ENCODE results near the gene TSC22D1.
"Not testable (repeated sequence)": the region's sequence is repeated elsewhere in the genome, so short reads cannot be mapped to it uniquely, and the experiment has no call there.

Gene TSC22D1

GRCh38 chr13:44578067-44578400 lies 1.9 kb upstream of the TSC22D1 start:
- Mint-ChIP-seq H3K9me3 (no peaks in the 10 kb centered on the region), H3K27me3 (peaks cover 2% of the 10 kb centered on the region), H3K36me3 (ENCODE audit: low read depth) (peaks cover 10% of the 10 kb centered on the region), H3K4me1 (ENCODE audit: low read depth) (peaks cover 36% of the 10 kb centered on the region), H3K4me3 (peak overlapping the region; percentile 87), H3K27ac (peak overlapping the region; percentile 81)
- DNase-seq: no peak

- peak overlapping the region; percentile 93 for H3K27ac Mint-ChIP-seq
- no peaks in the 10 kb centered on the region for H3K9me3 Mint-ChIP-seq
- H3K27me3 Mint-ChIP-seq: peaks cover 2% of the 10 kb centered on the region
- peak; percentile 96 for DNase-seq
- H3K4me1 Mint-ChIP-seq (ENCODE audit: low read depth): peaks cover 41% of the 10 kb centered on the region
- peaks cover 10% of the 10 kb centered on the region for H3K36me3 Mint-ChIP-seq (ENCODE audit: low read depth)
- peak overlapping the region; percentile 87 for H3K4me3 Mint-ChIP-seq
Measured at GRCh38 chr13:44577236-44578066, 1.3 kb upstream of the TSC22D1 start.

- no peak for DNase-seq
- no peaks in the 10 kb centered on the region for H3K9me3 Mint-ChIP-seq
- peaks cover 2% of the 10 kb centered on the region for H3K27me3 Mint-ChIP-seq
- peak overlapping the region; percentile 88 for H3K4me3 Mint-ChIP-seq
- peak overlapping the region; percentile 93 for H3K27ac Mint-ChIP-seq
- H3K4me1 Mint-ChIP-seq (ENCODE audit: low read depth): peaks cover 47% of the 10 kb centered on the region
- peaks cover 10% of the 10 kb centered on the region for H3K36me3 Mint-ChIP-seq (ENCODE audit: low read depth)
Measured at GRCh38 chr13:44576351-44577235, 463 bp upstream of the TSC22D1 start.

GRCh38 chr13:44575035-44575434 lies 1.1 kb downstream of the TSC22D1 start:
- Mint-ChIP-seq H3K4me1 (ENCODE audit: low read depth) (peaks cover 54% of the 10 kb centered on the region), H3K27ac (peak overlapping the region; percentile 87), H3K36me3 (ENCODE audit: low read depth) (peaks cover 10% of the 10 kb centered on the region), H3K9me3 (no peaks in the 10 kb centered on the region), H3K27me3 (peaks cover 2% of the 10 kb centered on the region), H3K4me3 (peak overlapping the region; percentile 88)
- no peak for DNase-seq

GRCh38 chr13:44574466-44574855 lies 1.7 kb downstream of the TSC22D1 start:
- peak; percentile 38 for DNase-seq
- H3K4me1 Mint-ChIP-seq (ENCODE audit: low read depth): peaks cover 58% of the 10 kb centered on the region

GRCh38 chr13:44573790-44574465 lies 2.2 kb downstream of the TSC22D1 start:
- H3K4me3 Mint-ChIP-seq: no peak overlapping the region
- peaks cover 61% of the 10 kb centered on the region for H3K4me1 Mint-ChIP-seq (ENCODE audit: low read depth)
- no peaks in the 10 kb centered on the region for H3K9me3 Mint-ChIP-seq
- DNase-seq: no peak
- H3K27me3 Mint-ChIP-seq: peaks cover 2% of the 10 kb centered on the region
- H3K36me3 Mint-ChIP-seq (ENCODE audit: low read depth): peaks cover 10% of the 10 kb centered on the region
- H3K27ac Mint-ChIP-seq: no peak overlapping the region

More at GRCh38 chr13:44574466-44574855, 1.7 kb downstream of the TSC22D1 start:
- Mint-ChIP-seq H3K36me3 (ENCODE audit: low read depth) (peaks cover 10% of the 10 kb centered on the region), H3K4me3 (no peak overlapping the region), H3K27me3 (peaks cover 2% of the 10 kb centered on the region), H3K27ac (no peak overlapping the region), H3K9me3 (no peaks in the 10 kb centered on the region)

GRCh38 chr13:44573071-44573470 lies 3.1 kb downstream of the TSC22D1 start:
- no peak for DNase-seq
- Mint-ChIP-seq H3K4me3 (no peak overlapping the region), H3K4me1 (ENCODE audit: low read depth) (peaks cover 63% of the 10 kb centered on the region), H3K36me3 (ENCODE audit: low read depth) (peaks cover 10% of the 10 kb centered on the region), H3K27ac (no peak overlapping the region), H3K9me3 (no peaks in the 10 kb centered on the region), H3K27me3 (no peaks in the 10 kb centered on the region)

- DNase-seq: no peak
- Mint-ChIP-seq H3K9me3 (no peaks in the 10 kb centered on the region), H3K4me3 (no peak overlapping the region)
Measured at GRCh38 chr13:44566601-44567000, 9.5 kb downstream of the TSC22D1 start.

GRCh38 chr13:44565881-44566280 lies 10.2 kb downstream of the TSC22D1 start:
- no peak overlapping the region for H3K27ac Mint-ChIP-seq
- H3K9me3 Mint-ChIP-seq: no peaks in the 10 kb centered on the region
- no peak overlapping the region for H3K4me3 Mint-ChIP-seq
- H3K4me1 Mint-ChIP-seq (ENCODE audit: low read depth): peaks cover 34% of the 10 kb centered on the region
- no peak for DNase-seq
- H3K27me3 Mint-ChIP-seq: no peaks in the 10 kb centered on the region
- H3K36me3 Mint-ChIP-seq (ENCODE audit: low read depth): no peaks in the 10 kb centered on the region

More at GRCh38 chr13:44566601-44567000, 9.5 kb downstream of the TSC22D1 start:
- peaks cover 37% of the 10 kb centered on the region for H3K4me1 Mint-ChIP-seq (ENCODE audit: low read depth)
- no peaks in the 10 kb centered on the region for H3K36me3 Mint-ChIP-seq (ENCODE audit: low read depth)
- no peak overlapping the region for H3K27ac Mint-ChIP-seq
- H3K27me3 Mint-ChIP-seq: no peaks in the 10 kb centered on the region

GRCh38 chr13:44564936-44565335 lies 11.2 kb downstream of the TSC22D1 start:
- H3K27me3 Mint-ChIP-seq: no peaks in the 10 kb centered on the region
- H3K27ac Mint-ChIP-seq: no peak overlapping the region
- no peaks in the 10 kb centered on the region for H3K36me3 Mint-ChIP-seq (ENCODE audit: low read depth)
- no peaks in the 10 kb centered on the region for H3K9me3 Mint-ChIP-seq
- no peak for DNase-seq
- H3K4me1 Mint-ChIP-seq (ENCODE audit: low read depth): peaks cover 30% of the 10 kb centered on the region
- no peak overlapping the region for H3K4me3 Mint-ChIP-seq

- DNase-seq; H3K27me3 Mint-ChIP-seq; H3K4me3 Mint-ChIP-seq; H3K27ac Mint-ChIP-seq; H3K36me3 Mint-ChIP-seq (ENCODE audit: low read depth); H3K9me3 Mint-ChIP-seq: not testable (repeated sequence)
- peaks cover 18% of the 10 kb centered on the region for H3K4me1 Mint-ChIP-seq (ENCODE audit: low read depth)
Measured at GRCh38 chr13:44562853-44563252, 13.3 kb downstream of the TSC22D1 start.

- DNase-seq: no peak
- Mint-ChIP-seq H3K36me3 (ENCODE audit: low read depth) (no peaks in the 10 kb centered on the region), H3K27ac (no peak overlapping the region), H3K4me1 (ENCODE audit: low read depth) (peaks cover 8% of the 10 kb centered on the region), H3K4me3 (no peak overlapping the region), H3K27me3 (no peaks in the 10 kb centered on the region), H3K9me3 (no peaks in the 10 kb centered on the region)
Measured at GRCh38 chr13:44561351-44561750, 14.8 kb downstream of the TSC22D1 start.

GRCh38 chr13:44557986-44558385 lies 18.1 kb downstream of the TSC22D1 start:
- H3K27me3 Mint-ChIP-seq: no peaks in the 10 kb centered on the region
- DNase-seq: no peak
- no peak overlapping the region for H3K27ac Mint-ChIP-seq
- no peaks in the 10 kb centered on the region for H3K36me3 Mint-ChIP-seq (ENCODE audit: low read depth)
- no peak overlapping the region for H3K4me3 Mint-ChIP-seq
- H3K4me1 Mint-ChIP-seq (ENCODE audit: low read depth): peaks cover 4% of the 10 kb centered on the region
- no peaks in the 10 kb centered on the region for H3K9me3 Mint-ChIP-seq

GRCh38 chr13:44555207-44555606 lies 20.9 kb downstream of the TSC22D1 start:
- H3K27me3 Mint-ChIP-seq: no peaks in the 10 kb centered on the region
- DNase-seq: no peak
- H3K4me3 Mint-ChIP-seq: no peak overlapping the region
- H3K36me3 Mint-ChIP-seq (ENCODE audit: low read depth): no peaks in the 10 kb centered on the region
- no peaks in the 10 kb centered on the region for H3K9me3 Mint-ChIP-seq
- H3K4me1 Mint-ChIP-seq (ENCODE audit: low read depth): peaks cover 4% of the 10 kb centered on the region
- H3K27ac Mint-ChIP-seq: no peak overlapping the region

All from activated T-cell treated with anti-CD3 and anti-CD28 coated beads, Interleukin-2, amount 50 U/mL, for 24 hours (primary cell).